ENCODE measurements around the gene COPZ1. TPM values are rescaled to one million over a fixed set of nuclear protein-coding genes. Genes with fewer than 3 reads are reported as not detected.
A peak's percentile ranks its signal among the peaks of the same experiment; 100 is the strongest.
"Not testable (repeated sequence)": the region's sequence is repeated elsewhere in the genome, so short reads cannot be mapped to it uniquely, and the experiment has no call there.

COPZ1 gene
- total RNA-seq, 1 experiment from 2014 or later = 273 TPM

DNA sequence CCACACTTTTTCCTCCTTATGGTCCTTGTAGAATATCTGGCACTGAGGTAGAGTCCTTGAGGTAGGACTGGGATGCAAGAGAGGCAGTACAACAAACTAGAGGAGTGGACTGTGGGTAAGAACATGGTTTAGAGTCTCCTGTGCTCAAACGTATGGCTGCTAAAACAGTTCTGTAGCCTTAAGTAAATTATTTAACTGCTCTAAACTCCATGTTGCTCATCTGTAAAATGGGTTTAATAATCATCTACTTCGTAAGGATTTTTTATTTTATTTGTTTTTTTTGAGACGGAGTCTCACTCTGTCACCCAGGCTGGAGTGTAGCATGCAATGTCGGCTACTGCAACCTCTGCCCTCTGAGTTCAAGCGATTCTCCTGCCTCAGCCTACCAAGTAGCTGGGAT, 3.6 kb upstream of the COPZ1 start:
- in situ Hi-C loops (cut with HindIII; ENCODE audit: low pct_unique_long_range_greater_than_20kb, low sequenced_read_pairs) = no loop called here
- DNase-seq (ENCODE audit: low read depth, low spot score) = no peak

DNA sequence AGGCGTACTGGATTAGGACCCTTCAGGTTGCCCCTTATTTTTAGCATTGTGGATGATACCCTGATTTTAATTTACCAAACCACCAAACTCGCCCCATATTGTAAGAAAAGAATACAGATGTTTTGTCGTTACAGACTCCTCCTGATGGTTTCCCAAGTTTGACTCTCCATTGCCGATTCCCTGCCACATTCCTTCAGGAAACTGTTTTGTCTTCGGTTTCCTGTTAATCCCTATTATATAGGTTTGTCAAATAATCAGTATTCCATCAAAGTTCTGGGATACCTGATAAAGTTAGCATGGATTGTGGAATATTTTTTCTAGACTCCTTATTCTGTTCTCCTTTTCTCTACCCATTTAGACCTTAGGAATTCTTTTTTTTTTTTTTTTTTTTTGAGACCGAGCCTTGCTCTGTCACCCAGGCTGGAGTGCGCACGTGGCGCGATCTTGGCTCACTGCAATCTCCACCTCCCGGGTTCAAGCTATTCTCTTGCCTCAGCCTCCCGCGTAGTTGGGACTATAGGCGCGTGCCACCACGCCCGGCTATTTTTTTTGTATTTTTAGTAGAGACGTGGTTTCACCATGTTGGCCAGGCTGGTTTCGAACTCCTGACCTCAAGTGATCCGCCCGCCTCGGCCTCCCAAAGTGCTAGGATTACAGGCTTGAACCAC, 645 bp downstream of the COPZ1 start:
- DNase-seq (ENCODE audit: low read depth, low spot score); in situ Hi-C loops (cut with HindIII; ENCODE audit: low pct_unique_long_range_greater_than_20kb, low sequenced_read_pairs): not testable (repeated sequence)

DNA sequence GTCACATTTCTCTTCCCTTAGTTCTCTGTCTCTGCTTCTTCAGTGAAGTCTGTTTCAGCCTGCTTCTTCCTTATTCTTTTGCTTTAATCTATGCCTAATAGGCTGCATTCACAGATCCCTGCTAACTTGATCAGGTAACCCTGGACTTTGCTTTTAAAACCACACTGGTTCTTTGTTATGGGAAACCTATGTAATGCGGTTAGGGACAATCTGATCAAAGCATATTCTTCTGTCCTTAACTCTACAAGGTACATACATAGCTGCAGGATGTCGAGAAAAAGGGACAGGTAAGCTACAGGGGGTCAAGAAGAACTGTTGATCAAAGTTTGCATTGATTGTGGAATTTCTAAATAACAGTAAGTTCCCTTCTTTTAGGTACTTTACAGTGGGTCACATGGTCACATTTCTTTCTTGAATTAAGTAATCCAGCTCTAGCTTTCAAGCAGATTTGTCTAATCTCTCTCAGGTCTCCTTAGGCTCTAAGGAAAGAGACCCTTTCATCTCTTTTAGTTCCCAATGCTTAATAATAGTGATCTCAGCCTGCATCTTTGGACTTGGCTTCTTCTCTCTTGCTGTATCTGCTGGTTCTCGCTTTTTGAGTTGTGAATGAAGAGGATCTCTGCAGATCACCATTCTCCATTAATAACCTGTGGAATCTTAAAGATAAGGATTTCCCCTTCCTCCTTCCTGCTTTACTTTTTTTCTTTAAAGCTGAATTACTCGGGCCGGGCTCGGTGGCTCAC, 3.8 kb downstream of the COPZ1 start:
- in situ Hi-C loops (cut with HindIII; ENCODE audit: low pct_unique_long_range_greater_than_20kb, low sequenced_read_pairs) = no loop called here
- no peak for DNase-seq (ENCODE audit: low read depth, low spot score)

DNA sequence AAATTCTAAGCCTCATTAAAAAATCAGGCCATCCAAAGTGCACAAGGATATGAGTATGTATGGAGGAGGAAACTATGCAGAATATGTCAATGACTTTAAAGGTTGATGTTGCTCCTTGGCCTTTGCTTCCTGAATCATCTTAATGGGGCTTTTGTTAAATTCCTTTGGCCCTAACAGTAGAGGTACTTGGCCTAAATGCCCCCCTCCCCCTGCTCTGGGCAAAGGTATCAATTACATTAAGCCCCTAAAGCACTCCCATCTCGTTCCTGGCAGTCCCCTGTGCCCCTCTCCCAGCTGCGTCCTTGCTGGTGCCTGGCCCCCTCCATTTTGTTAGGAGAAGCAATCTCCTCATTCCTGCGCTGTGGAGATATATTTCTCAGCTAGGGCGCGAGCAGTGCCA, 4.8 kb downstream of the COPZ1 start:
- DNase-seq (ENCODE audit: low read depth, low spot score) = peak; percentile 65
- in situ Hi-C loops (cut with HindIII; ENCODE audit: low pct_unique_long_range_greater_than_20kb, low sequenced_read_pairs) = no loop called here

DNA sequence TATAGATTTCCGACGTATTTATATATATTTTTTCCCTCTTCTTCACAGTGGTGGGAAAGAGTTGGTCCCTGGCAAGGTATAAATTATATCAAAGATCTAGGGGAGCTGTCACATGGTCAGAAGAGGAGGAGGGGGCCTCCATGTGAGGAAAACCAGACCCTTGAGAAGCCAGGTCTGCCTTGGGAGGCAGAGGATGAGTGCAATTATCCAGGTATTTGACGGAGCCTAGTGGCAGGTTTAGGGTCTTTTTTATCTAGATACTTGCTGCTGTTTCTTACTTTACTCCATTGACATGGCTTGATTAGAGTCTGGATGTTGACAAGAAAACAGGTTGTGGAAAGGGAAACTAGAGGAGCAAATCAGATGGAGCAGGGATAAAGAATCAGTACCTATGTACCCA, 5.5 kb downstream of the COPZ1 start:
- in situ Hi-C loops (cut with HindIII; ENCODE audit: low pct_unique_long_range_greater_than_20kb, low sequenced_read_pairs) = no loop called here
- DNase-seq (ENCODE audit: low read depth, low spot score) = no peak

DNA sequence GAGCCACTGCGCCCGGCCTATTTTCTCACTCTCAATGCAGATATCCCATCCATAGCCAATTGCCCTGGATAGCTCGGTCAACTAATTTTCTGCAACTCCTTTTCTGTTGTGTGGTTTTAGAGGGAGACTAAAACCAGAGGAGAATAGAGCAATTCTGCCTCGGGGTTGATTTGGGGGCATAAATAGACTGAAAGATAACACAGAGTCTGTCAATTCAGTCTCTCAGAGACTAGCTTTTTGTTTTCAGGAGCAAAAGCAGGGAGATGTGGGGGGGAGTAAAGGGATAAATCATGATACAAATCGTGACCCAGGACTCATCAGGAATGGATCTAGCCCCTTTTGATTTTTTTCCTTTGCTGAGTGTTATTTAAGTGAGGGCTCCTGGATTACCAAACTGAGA, 6.5 kb downstream of the COPZ1 start:
- in situ Hi-C loops (cut with HindIII; ENCODE audit: low pct_unique_long_range_greater_than_20kb, low sequenced_read_pairs) = no loop called here
- DNase-seq (ENCODE audit: low read depth, low spot score) = peak; percentile 73

DNA sequence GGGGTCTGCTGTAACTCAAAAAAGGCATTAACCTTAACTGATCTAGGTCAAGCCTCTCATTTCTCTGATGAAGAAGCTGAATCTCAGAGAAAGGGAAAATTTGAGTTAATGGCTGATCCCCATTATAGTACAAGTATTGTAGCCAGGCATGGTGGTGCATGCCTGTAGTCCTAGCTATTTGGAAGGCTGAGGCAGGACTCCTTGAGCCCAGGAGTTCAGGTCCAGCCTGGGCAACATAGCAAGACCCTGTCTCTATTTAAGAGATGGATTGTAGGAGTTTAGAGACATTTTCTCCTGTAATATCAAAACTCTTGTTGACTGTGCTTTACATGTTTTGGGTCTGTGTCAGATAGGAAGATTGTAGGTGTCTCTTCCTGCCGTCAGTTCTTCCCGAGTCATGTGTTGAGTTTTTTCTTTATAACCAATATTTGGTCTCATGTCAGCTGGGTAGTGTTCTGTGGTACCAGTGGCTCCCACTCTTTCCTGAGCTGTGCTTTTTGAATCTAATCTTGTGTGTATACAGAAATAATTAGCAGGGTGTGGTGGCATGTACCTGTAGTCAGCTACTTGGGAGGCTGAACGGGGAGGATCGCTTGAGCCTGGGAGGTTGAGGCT, 8.6 kb downstream of the COPZ1 start:
- in situ Hi-C loops (cut with HindIII; ENCODE audit: low pct_unique_long_range_greater_than_20kb, low sequenced_read_pairs) = no loop called here
- no peak for DNase-seq (ENCODE audit: low read depth, low spot score)

DNA sequence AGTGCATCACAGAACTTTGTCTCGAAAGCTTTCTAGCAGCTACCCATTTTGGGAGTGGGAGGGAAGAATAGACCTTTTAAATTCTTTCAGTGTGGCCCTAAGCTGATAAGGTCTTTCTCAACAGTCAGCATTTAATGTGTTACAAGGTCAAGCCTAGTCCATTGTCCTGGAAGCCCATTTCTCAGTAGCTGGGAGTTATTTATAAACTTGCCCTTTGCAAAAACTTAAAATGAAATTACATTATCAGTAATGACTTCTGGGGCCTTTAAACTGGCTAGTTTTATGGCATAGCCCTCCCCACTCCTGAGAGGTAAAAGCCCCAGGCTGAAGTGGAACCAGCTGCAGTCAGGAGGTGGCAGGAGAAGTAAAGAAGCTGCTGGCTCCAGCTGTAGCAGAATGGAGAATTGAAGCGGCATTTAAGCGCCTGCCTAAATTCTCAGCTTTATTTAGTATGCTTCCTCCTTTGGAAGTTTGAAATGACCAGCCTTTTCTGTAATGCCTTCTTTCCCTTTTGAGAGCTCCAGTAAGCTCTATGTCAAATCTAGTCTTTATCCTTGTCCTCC, 12.4 kb downstream of the COPZ1 start:
- no peak for DNase-seq (ENCODE audit: low read depth, low spot score)
- in situ Hi-C loops (cut with HindIII; ENCODE audit: low pct_unique_long_range_greater_than_20kb, low sequenced_read_pairs) = no loop called here

DNA sequence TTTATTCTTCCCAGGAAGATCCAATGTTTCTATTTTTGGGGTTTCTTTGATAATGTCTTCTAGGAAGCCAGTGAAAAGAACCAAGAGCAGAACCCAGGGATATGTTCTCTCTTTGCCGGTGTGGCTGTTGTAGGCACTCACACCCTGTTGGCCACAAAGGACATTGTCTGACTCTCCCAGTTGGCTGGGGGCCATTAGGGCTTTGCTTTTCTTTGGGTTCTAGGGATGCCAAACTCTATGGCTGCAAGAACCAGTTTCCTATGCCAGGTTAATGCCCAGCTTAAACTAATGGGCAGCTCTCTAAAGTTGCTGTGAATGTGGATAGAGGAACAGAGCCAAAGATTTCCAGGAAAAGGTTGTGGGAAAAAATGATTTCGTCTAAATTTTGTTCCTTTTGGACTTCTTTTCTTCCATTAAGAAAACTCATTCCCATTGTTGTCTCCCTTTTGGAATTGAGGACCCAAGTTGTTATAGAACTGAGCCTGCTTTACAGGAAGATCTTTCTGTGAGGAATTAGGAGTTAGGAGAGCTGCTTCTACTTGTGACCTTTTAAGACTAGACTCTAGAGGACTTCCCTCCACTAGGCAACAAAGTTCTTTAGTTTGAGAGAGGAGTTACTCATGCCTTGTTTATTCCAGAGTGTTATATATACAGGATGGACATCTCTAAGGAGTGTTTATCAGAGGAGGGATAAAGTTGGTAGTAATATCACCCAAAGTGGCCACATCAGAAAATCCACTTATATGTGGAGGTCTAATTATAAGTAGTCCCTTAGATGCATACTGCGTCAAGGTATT, 13.1 kb downstream of the COPZ1 start:
- in situ Hi-C loops (cut with HindIII; ENCODE audit: low pct_unique_long_range_greater_than_20kb, low sequenced_read_pairs) = no loop called here
- no peak for DNase-seq (ENCODE audit: low read depth, low spot score)

DNA sequence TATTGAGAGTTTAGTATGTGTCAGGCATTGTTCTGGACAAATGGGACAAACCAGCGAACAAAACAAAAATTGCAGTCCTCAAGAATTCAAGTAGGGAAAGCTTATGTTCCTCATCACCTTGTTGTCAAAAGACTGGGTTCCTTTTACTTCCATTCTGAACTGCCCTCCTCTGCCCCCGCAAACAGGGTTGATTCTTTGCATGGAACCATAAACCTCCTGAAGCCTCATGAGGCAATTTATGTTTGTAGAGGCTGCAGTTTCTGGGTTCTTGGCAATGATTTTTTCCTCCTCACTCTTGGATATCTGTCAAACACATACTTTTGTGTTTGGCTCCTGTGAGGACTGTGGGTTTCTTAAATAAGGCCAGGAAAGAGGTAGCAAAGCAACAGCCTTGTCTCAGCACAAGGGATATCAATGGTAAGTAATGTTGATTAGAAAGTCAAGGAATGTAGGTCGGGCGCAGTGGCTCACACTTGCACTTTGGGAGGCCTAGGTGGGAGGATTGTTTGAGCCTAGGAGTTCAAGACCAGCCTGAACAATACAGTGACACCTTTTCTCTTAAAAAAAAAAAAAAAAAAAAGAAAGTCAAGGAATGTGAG, 13.9 kb downstream of the COPZ1 start:
- no peak for DNase-seq (ENCODE audit: low read depth, low spot score)
- in situ Hi-C loops (cut with HindIII; ENCODE audit: low pct_unique_long_range_greater_than_20kb, low sequenced_read_pairs) = no loop called here

DNA sequence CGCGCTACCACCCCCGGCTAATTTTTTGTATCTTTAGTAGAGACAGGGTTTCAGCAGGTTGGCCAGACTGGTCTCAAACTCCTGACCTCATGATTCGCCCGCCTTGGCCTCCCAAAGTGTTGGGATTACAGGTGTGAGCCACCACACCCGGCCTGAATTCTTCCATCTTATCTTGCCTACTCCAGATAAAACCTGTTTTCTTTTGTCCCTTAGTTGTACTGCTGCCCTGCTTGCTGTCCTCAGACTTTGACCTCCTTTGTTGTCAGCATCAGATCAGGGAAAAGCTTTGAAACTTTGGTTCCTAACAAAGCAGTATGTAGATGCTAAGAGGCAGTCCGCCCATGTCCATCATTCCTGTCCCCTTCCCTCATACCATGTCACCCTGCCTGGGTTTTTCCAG, 15.9 kb downstream of the COPZ1 start:
- no peak for DNase-seq (ENCODE audit: low read depth, low spot score)
- in situ Hi-C loops (cut with HindIII; ENCODE audit: low pct_unique_long_range_greater_than_20kb, low sequenced_read_pairs) = no loop called here

DNA sequence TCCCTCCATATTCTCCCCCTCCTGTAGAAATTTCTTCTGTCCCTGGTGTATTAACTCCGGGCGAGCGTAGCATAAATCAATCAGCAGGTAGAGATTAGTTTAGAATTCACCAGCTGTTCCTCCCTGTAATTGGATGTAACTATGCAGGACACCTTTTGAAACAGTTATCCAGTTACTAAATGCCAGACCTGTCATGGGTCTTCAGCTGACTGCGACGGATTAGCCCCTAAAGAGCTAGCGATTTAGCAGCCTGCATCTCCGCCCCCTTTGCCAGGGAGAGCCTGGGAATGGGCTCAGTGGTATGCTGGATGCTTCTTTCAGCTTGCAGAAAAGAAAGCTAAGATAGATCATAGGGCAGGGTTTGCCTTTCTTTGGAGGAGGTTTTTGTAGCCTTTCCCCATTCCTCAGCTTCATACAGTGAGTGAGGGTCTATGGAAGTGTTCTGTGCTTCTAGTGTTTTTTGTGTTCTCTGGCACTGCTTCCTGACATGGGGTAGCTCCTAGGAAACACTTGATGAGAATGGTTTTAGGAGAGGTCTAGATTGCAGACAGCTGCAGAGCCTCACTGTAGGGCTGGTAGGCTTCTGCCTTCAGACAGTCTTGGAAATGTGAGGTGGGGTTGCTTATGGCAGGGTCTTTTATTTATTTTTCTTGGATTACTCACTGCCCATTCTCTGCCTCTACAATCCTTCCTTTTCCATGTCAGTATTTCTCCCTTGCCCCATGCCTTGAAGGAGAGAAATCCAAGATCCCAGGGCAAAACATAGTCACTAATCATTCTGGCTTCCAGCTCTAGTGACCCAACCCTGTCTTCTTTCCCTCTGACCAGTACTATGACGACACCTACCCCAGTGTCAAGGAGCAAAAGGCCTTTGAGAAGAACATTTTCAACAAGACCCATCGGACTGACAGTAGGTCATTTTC, 16.7 kb downstream of the COPZ1 start:
- in situ Hi-C loops (cut with HindIII; ENCODE audit: low pct_unique_long_range_greater_than_20kb, low sequenced_read_pairs) = no loop called here
- DNase-seq (ENCODE audit: low read depth, low spot score) = no peak

DNA sequence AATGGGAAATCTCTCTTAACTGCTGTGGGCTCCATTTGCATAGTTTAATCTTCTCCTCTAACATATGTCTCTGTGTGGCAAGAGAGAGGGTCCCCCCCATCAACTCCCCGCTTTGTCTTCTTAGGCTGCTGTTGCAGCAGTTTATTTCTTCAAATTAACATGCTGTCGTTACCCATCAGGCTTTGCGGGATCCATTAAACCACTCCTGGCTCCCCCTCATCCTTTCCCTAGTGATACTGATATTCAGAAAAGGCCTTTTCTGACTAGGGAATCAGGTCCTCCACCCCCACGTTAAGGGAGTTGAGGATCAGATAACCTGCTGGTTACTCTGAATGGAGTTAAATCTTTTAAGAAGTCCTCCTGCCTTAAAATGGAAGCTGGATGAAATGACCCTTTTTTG, 24.1 kb downstream of the COPZ1 start:
- no peak for DNase-seq (ENCODE audit: low read depth, low spot score)
- in situ Hi-C loops (cut with HindIII; ENCODE audit: low pct_unique_long_range_greater_than_20kb, low sequenced_read_pairs) = no loop called here

DNA sequence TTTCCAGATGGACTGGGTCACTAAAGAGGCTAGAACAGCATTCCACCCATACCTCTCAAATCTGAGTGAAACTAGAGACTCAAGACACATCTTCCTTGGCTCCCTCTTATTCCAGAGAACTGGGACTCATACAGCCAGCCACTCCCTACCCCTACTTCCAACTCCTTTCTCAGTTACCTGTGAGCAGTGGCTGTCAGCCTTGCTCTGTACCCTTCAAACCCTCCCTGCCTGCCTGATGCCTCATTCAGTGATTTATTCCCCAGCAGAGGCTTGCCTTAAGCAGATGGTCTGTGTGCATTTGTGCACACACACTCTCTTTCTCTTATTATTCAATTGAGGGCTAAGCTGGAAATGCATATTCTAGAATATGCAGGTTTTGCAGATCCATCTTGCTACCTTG, 24.7 kb downstream of the COPZ1 start:
- DNase-seq (ENCODE audit: low read depth, low spot score) = no peak
- in situ Hi-C loops (cut with HindIII; ENCODE audit: low pct_unique_long_range_greater_than_20kb, low sequenced_read_pairs) = no loop called here

DNA sequence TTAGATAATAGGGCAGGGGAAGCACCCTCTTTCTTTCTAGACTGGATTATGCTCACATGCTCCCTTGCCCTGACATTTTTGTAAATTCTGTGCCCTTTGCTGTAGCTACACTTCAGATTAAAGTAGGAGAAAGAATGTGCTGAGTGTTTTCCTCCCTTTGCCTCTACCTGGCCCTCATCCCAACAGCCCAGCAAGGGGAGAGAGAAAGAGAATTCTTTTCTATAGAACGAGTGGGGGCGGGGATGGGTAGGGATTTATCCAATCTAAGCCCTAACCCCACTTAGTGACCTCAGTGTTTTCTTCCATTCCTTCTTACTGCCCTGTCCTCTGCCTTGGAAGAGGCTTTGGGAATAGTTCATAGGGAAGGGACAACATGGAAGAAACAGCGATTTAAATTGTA, 25.8 kb downstream of the COPZ1 start:
- no peak for DNase-seq (ENCODE audit: low read depth, low spot score)
- in situ Hi-C loops (cut with HindIII; ENCODE audit: low pct_unique_long_range_greater_than_20kb, low sequenced_read_pairs) = no loop called here

DNA sequence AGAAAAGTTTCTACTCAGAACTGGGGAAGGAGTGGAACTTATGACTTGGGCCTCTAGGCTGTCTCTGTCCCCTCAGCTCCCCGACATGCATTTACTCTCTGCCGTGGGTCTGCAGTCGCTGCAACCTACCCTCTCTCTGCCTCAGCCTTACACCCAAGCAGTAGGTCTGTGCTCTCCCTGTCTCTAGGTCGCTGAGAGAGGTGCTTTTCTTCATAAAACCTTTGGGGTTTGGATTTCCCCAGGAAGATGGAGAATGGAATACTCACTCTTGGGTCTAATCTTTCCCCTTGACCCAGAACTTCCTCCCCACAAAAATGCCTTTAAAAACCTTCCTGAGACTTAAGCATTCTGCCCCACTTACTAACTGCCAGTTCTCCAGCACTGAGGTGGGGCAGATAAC, 26.4 kb downstream of the COPZ1 start:
- in situ Hi-C loops (cut with HindIII; ENCODE audit: low pct_unique_long_range_greater_than_20kb, low sequenced_read_pairs) = no loop called here
- no peak for DNase-seq (ENCODE audit: low read depth, low spot score)
